B cell (primary cell): ENCODE measurements around the gene PODXL.

Experiments used
- EZH2 ChIP-seq: IDR thresholded peaks from 2 replicates; pipeline ENCODE4 v1.6.1; 2012; ENCODE audit warnings: borderline replicate concordance, low read depth, mild to moderate bottlenecking, moderate library complexity, low read length; ENCODE audit not compliant: insufficient read depth, poor library complexity, severe bottlenecking
- TF ChIP-seq, protein P1 (sequence below): fragments of 200-600 bp; IDR thresholded peaks from one replicate; pipeline ENCODE4 v1.8.0; 2022; ENCODE audit warnings: antibody characterized with exemption, mild to moderate bottlenecking

DNA sequence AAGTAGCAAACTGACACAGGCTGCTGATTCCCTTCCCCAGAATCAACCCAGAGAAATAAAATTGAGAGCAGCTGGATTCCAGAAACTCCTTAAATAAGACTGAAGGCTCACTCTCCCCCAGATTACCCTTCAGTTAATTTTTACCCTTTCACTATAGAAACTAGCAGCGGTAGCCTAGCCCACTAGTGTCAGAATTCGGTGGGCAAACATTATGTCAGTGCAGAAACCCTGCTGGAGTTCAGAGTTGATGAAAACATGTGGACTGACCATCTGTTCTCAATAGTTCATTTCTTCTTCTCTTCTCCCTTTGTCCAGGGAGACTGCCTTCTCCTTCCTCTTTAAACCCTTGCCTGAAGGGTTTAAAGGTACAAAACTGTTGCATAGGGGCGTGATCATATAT lies 100.1 kb downstream of the PODXL start:
- TF ChIP-seq, protein P1, sequence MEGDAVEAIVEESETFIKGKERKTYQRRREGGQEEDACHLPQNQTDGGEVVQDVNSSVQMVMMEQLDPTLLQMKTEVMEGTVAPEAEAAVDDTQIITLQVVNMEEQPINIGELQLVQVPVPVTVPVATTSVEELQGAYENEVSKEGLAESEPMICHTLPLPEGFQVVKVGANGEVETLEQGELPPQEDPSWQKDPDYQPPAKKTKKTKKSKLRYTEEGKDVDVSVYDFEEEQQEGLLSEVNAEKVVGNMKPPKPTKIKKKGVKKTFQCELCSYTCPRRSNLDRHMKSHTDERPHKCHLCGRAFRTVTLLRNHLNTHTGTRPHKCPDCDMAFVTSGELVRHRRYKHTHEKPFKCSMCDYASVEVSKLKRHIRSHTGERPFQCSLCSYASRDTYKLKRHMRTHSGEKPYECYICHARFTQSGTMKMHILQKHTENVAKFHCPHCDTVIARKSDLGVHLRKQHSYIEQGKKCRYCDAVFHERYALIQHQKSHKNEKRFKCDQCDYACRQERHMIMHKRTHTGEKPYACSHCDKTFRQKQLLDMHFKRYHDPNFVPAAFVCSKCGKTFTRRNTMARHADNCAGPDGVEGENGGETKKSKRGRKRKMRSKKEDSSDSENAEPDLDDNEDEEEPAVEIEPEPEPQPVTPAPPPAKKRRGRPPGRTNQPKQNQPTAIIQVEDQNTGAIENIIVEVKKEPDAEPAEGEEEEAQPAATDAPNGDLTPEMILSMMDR: no peak
- no peak for TF ChIP-seq EZH2
